ENCODE data around the gene SMIM38.
A peak's percentile ranks its signal among the peaks of the same experiment; 100 is the strongest.

Gene SMIM38

GRCh38 chr11:69116671-69117070, 39.1 kb upstream of the SMIM38 start:
- DNase-seq (ENCODE audit: low spot score) = no peak
- no peak for TF ChIP-seq CTCF (IDR thresholded peaks at IDR 0.05; ENCODE audit: extremely low read depth, missing control alignments)

- DNase-seq (ENCODE audit: low spot score) = no peak
- no peak for TF ChIP-seq CTCF (IDR thresholded peaks at IDR 0.05; ENCODE audit: extremely low read depth, missing control alignments)
Measured at GRCh38 chr11:69119190-69119589, 36.5 kb upstream of the SMIM38 start.

- TF ChIP-seq CTCF (IDR thresholded peaks at IDR 0.05; ENCODE audit: extremely low read depth, missing control alignments) = no peak
Measured at GRCh38 chr11:69120096-69120875, 35.4 kb upstream of the SMIM38 start.

GRCh38 chr11:69121021-69121420, 34.7 kb upstream of the SMIM38 start:
- TF ChIP-seq CTCF (IDR thresholded peaks at IDR 0.05; ENCODE audit: extremely low read depth, missing control alignments) = no peak
- DNase-seq (ENCODE audit: low spot score) = no peak

More at GRCh38 chr11:69120096-69120875, 35.4 kb upstream of the SMIM38 start:
- no peak for DNase-seq (ENCODE audit: low spot score)

- TF ChIP-seq CTCF (IDR thresholded peaks at IDR 0.05; ENCODE audit: extremely low read depth, missing control alignments) = no peak
- no peak for DNase-seq (ENCODE audit: low spot score)
Measured at GRCh38 chr11:69121621-69122325, 34.0 kb upstream of the SMIM38 start.

GRCh38 chr11:69122326-69122629, 33.5 kb upstream of the SMIM38 start:
- no peak for TF ChIP-seq CTCF (IDR thresholded peaks at IDR 0.05; ENCODE audit: extremely low read depth, missing control alignments)
- no peak for DNase-seq (ENCODE audit: low spot score)

GRCh38 chr11:69122630-69123431, 32.9 kb upstream of the SMIM38 start:
- peak; percentile 71 for DNase-seq (ENCODE audit: low spot score)

More at GRCh38 chr11:69122630-69123431, 32.9 kb upstream of the SMIM38 start:
- TF ChIP-seq CTCF (IDR thresholded peaks at IDR 0.05; ENCODE audit: extremely low read depth, missing control alignments) = no peak
